Keratinocyte (primary cell): ENCODE measurements around the gene RFPL2.

Source experiments
- CTCF ChIP-seq, 3 experiments: IDR thresholded peaks in 1 of 3; conservative IDR thresholded peaks in 1 of 3; optimal IDR thresholded peaks in 1 of 3; 2 replicates in 2 of 3; 3 replicates in 1 of 3; pipeline versions ENCODE3 to v1.5.1; 2011; ENCODE audit warnings: low read length in 3 of 3, mild to moderate bottlenecking in 3 of 3, moderate library complexity in 2 of 3, control low read depth in 1 of 3, inconsistent platforms in 1 of 3; ENCODE audit not compliant: insufficient read depth in 2 of 3; ENCODE audit errors: extremely low read depth in 1 of 3
- EZH2 ChIP-seq: IDR thresholded peaks from one replicate; pipeline ENCODE4 v1.6.1; 2012; ENCODE audit warnings: inconsistent platforms, mild to moderate bottlenecking, low read length, moderate library complexity

- TF ChIP-seq CTCF (optimal IDR thresholded peaks at IDR 0.05 in 1 of 3, IDR thresholded peaks at IDR 0.05 in 1 of 3, conservative IDR thresholded peaks at IDR 0.05 in 1 of 3; ENCODE audit: extremely low read depth in 1 of 3, insufficient read depth in 2 of 3, low read length in 3 of 3) (no peak), EZH2 (no peak)
Observed at GRCh38 chr22:32200752-32201151, 4.1 kb downstream of the RFPL2 start.
